GM12865 (cell line): ENCODE data around the gene NDUFAB1.
"Not testable (repeated sequence)": the region's sequence is repeated elsewhere in the genome, so short reads cannot be mapped to it uniquely, and the experiment has no call there.

Experiments
- DNase-seq: peaks from one replicate; pipeline ENCODE4 v3.0.0; 2010; ENCODE audit warnings: low read depth
- H3K4me3 ChIP-seq: 2 replicates; pipeline ENCODE4 v1.5.1; 2011; ENCODE audit warnings: mild to moderate bottlenecking, low read depth, low read length, control low read depth
- TF ChIP-seq, protein P1 (sequence below): IDR thresholded peaks from 2 replicates; pipeline ENCODE4 v1.5.1; 2011; ENCODE audit warnings: low read length, control low read depth, low read depth, inconsistent platforms; ENCODE audit not compliant: insufficient read depth; ENCODE audit errors: missing control alignments

The NDUFAB1 gene

DNA sequence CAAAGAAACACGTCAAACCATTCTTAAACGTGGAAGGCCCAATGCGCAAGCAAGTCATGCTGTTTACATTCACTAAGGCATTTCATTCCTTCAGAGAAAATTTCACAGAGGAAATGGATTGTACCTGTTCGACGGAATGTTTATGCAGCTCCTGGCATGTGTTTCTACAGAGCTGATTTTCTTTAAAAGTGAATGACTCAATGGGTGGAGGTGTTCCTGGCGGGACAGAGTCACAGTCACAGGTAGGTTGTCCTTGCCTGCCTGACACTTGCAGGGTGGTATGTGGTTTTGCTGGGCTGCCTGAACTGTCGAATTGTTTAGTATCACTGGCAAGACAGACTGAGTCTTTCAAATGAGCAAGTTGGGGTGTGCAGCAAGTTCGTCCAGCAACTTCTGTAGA lies 33.4 kb upstream of the NDUFAB1 start:
- DNase-seq: no peak
- no peak overlapping the region for H3K4me3 ChIP-seq
- TF ChIP-seq, protein P1, sequence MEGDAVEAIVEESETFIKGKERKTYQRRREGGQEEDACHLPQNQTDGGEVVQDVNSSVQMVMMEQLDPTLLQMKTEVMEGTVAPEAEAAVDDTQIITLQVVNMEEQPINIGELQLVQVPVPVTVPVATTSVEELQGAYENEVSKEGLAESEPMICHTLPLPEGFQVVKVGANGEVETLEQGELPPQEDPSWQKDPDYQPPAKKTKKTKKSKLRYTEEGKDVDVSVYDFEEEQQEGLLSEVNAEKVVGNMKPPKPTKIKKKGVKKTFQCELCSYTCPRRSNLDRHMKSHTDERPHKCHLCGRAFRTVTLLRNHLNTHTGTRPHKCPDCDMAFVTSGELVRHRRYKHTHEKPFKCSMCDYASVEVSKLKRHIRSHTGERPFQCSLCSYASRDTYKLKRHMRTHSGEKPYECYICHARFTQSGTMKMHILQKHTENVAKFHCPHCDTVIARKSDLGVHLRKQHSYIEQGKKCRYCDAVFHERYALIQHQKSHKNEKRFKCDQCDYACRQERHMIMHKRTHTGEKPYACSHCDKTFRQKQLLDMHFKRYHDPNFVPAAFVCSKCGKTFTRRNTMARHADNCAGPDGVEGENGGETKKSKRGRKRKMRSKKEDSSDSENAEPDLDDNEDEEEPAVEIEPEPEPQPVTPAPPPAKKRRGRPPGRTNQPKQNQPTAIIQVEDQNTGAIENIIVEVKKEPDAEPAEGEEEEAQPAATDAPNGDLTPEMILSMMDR: no peak

DNA sequence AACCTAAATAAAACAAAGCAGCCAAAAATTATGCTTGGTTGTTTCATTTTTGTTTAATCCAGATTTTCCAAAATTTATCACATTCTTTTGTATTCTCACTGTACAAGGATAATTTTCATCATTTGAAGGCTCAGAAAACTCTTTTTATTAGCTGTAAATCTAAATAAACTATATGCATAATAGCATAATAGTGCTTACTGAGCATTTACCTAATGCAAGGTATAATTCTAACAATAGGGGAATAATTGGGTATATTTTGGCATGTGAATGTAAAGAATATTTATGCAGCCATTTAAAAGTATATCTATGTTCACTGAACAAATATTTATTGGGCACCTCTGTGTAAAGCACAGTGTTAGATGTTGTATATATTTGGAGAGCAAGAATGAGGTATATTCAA lies 28.0 kb upstream of the NDUFAB1 start:
- H3K4me3 ChIP-seq: no peak overlapping the region
- TF ChIP-seq, protein P1: no peak
- DNase-seq: no peak

DNA sequence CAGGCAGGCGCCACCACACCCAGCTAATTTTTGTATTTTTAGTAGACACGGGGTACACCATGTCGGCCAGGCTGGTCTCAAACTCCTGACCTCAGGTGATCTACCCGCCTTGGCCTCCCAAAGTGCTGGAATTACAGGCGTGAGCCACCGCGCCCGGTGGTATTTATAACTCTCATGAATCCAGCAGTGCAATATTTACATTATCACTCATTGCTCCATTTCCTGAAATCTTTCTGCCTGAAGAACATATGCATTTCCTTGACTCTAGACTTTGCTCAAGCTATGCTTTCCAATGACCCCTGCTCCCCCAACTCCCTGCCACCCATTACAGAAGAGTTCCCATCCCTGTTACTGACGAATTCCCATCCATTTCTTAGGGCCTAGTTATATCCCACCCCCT lies 19.7 kb upstream of the NDUFAB1 start:
- no peak for DNase-seq
- TF ChIP-seq, protein P1: no peak
- no peak overlapping the region for H3K4me3 ChIP-seq

DNA sequence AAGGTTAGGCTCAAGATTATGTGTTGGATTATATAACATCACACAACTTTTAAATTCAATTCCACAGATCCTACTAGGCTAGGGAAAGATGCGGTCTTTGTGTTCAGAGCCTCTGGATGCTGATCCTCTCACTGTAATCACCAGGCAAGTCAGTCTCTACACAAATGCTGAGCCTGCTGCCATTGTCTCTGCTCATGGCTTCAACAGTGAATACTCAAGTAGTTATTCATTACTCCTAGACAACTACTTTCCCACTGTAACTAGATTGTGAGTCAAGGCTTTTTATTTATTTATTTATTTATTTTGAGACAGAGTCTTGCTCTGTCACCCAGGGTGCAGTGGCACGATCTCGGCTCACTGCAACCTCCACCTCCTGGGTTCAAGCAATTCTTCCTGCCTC lies 15.8 kb upstream of the NDUFAB1 start:
- DNase-seq: no peak
- TF ChIP-seq, protein P1: no peak
- no peak overlapping the region for H3K4me3 ChIP-seq

DNA sequence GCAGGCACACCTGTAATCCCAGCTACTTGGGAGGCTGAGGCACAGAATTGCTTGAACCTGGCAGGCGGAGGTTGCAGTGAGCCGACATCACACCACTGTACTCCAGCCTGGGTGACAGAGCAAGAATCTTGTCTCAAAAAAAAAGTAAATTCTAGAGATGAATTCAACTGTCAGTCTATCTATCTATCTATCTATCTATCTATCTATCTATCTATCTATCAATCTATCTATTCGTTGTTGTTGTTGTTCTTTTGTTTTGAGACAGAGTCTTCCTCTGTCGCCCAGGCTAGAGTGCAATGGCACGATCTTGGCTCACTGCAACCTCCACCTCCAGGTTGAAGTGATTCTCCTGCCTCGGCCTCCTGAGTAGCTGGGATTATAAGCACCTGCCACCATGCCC lies 14.8 kb upstream of the NDUFAB1 start:
- H3K4me3 ChIP-seq, DNase-seq: not testable (repeated sequence)

DNA sequence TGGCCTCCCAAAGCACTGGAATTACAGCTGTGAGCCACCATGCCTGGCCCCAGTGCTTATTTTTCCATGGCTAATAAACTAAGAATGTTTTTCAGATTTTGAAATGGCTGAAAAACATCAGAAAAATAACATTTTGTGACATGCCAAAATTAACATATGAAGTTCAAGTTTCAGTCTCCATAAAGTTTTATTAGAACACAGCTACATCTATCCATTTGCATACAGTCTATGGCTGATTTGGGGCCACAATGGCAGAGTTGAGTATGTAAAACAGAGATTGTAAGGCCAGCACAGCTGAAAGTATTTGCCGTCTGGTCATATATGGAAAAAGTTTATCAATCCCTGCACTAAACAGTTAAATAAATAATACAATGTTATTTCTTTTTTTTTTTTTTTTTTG lies 13.8 kb upstream of the NDUFAB1 start:
- TF ChIP-seq, protein P1: no peak
- H3K4me3 ChIP-seq: no peak overlapping the region
- no peak for DNase-seq

DNA sequence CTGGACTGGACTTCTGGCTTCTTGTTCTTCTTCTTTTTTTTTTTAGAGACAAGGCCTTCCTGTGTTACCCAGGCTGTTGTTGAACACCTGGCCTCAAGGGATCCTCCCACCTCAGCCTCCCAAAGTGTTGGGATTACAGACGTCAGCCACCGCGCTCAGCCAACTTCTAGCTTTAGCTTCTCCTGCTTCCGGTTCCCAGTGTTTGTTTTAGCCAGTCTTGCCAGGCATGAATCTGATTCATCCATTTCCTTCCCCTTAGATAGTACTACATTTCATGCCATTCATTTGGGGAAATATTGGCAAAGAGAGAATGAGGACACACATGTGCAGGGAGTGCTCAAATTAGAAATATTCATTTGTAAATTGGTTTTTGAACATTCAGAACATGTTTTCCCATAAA lies 12.1 kb upstream of the NDUFAB1 start:
- no peak overlapping the region for H3K4me3 ChIP-seq
- no peak for DNase-seq
- TF ChIP-seq, protein P1: no peak

DNA sequence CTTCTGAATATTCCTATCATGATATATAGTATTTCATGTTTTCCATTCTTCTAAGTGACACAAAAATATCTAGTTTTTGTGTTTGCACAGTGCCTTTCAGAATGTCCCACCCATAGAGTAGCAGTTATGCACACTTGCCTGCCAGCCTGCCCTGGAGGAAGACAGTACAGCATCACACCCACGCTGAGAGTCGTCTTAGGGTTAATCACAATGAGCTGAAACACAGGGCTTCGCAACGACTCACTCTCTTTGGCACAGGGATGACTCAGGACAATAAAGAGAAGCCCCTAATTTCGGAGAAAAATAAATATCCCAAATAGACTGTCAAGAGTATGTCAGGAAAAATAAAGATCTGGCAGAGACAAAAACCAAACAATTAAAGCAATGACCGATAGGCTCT lies 11.6 kb upstream of the NDUFAB1 start:
- no peak for DNase-seq
- TF ChIP-seq, protein P1: no peak
- no peak overlapping the region for H3K4me3 ChIP-seq
